GM21528 (cell line): ENCODE measurements around the gene KCTD21.

Source experiments
- ATAC-seq: cut with Tn5 transposase; IDR thresholded peaks from one replicate; pipeline ENCODE4 v1.9.1; 2021; ENCODE audit warnings: mild to moderate bottlenecking, moderate library complexity; ENCODE audit not compliant: unreplicated experiment, low FRiP score

The KCTD21 gene

GRCh38 chr11:78219493-78220217 is 31.2 kb upstream of the KCTD21 start:
- no peak for ATAC-seq

DNA sequence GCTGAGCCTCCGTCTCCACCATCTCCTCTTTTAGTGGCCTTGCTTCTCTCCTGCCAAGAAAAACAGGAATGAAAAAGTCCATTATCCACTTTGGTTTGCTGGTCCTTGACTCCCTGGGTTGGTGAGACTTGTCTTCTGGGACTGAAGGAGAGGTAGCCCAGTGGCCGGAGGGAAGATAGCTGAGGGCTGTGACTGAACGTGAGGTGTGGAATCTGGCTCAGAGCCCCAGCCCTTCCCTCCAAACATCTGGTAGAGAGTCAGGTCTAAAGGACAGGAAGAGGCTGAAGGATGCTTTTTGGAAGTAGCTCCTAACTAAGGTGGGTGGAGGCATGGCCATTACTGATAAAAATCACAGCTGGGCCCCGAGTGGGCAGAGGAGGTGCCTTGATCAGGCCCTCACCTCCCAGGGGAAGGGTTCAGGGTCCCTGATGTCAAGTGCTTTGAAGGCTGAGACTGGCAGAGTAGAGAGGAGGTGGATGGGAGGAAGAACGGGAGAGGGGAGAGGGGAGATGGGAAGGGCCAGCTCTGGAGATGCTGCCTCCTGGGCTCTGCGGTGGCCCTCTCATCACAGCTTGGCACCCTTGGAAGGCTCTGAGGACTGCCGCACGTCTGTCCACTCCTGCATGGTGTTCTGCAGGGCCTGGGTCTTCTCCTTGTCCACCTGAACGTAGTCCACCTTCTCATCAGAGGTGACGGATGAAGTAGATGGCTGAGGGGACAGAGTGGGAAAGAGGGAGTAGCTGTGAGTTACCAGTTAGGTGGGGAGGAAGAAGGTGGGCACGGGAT is 30.5 kb upstream of the KCTD21 start:
- ATAC-seq = no peak

DNA sequence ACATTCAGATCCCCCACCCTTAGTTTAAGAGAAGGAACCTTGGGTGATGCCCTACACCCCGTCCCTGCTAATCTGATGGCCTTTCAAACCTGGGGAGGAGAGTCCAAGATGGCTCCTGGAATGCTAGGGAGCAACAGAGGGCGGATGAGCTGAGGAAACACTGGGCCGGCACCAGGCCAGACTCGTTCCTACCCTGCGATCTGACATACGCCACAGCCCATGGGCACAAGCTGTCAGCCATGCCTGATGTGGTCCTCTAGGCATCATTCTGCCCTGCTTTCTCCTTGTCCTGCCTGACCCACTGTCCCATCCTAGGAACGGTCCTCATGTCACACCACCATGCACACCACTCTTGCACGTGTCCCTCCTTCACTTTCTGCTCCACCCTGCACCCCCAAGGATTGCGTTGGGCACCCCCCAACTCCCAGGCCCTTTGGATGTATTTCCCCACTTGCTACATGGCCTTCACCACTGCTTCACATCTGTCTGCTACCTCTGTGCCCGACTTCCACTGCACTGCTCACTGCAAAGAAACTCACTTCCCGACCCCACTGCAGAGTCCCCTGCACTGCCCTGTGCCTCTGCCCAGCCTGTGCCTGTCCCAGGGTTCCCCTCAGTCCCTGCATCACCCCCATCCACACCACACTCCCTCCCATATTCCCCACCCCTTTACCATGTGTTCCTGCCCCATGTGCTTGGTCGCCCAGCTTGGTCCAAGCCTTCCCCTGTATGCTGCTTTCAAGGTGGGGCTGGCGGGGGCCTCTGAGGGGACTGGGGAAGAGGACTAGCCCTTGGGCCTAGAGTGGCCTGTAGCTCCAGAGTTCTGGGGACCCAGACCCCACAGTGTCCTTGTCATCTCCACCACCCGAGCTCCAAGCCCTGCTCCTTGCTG is 29.5 kb upstream of the KCTD21 start:
- ATAC-seq = no peak

DNA sequence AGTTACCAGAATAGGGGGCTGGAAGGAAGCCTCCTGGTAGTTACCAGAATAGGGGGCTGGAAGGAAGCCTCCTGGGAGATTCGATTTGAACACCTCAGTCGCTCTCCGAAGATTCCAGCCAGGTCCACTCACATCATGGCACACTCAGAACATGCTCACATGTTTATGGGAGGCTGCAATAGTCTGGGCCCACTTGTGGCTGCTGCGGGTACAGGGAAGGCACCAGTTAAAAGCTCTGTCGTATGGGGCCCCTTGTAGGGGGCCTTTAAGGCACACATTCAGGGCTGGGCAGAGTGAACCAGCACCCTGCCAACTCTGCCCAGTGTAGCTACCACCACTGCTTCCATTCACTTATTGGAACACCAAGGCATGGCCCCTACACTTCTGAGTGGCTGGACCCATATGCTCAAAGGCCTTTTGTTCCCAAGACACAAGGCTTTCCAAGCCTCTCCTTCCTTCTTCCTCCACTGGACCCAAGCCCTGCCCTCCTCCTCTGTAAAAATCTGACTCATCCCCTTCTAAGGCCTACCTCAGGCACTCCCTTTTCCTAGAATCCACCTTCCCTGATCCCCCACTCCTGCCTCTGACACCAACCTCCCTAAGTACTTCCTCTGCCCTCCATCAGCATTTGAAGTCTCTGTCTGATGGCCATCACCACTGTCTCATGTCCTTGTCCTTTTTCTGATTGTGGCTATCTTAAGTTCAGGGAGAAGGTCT is 28.3 kb upstream of the KCTD21 start:
- ATAC-seq = no peak

- no peak for ATAC-seq
Measured at GRCh38 chr11:78216021-78216420, 27.6 kb upstream of the KCTD21 start.

- ATAC-seq = no peak
Measured at GRCh38 chr11:78214331-78215194, 26.1 kb upstream of the KCTD21 start.

- ATAC-seq = no peak
Measured at GRCh38 chr11:78213526-78214330, 25.3 kb upstream of the KCTD21 start.

DNA sequence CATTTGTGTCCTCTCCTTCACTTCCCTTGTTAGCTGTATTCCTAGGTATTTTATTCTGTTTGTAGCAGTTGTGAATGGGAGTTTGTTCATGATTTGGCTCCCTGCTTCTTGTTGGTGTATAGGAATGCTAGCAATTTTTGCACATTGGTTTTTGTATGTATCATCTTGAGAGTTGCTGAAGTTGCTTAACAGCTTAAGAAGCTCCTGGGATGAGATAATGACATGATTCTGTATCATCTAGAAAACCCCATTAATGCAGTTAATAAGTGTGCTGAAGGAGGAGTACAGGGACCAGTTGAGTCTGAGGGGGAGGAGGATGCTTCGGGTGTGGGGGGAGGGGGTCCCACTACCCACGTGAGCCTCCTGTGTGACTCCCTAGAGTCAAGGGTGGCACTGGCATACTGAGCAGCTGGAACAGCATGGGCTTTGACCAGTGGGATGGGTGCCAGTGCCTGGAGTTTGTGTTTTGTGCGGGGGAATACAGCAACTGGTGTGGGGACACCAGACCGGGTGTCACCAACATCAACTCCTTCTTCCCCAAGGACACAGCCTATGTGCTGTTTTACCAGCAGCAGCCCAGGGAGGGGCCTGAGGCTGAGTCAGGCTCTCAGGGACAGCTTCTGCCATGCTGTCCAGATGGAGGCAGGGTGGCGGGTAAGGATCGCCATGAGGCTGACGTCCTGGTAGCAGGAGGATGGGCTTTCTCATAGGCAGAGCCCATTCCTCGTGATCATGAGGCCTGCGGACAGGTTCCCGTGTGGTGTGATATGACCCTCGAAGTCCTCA is 24.4 kb upstream of the KCTD21 start:
- ATAC-seq = no peak

DNA sequence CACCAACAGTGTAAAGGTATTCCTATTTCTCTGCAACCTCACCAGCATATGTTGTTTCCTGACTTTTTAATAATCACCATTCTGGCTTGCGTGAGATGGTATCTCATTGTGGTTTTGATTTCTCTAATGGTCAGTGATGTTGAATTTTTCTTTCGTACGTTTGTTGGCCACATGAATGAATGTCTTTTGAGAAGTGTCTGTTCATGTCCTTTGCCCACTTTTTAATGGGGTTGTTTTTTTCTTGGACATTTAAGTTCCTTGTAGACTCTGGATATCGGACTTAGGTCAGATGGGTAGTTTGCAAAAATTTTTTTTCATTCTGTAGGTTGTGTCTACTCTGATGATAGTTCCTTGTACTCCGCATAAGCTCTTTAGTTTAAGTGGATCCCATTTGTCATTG is 23.1 kb upstream of the KCTD21 start:
- ATAC-seq = no peak

DNA sequence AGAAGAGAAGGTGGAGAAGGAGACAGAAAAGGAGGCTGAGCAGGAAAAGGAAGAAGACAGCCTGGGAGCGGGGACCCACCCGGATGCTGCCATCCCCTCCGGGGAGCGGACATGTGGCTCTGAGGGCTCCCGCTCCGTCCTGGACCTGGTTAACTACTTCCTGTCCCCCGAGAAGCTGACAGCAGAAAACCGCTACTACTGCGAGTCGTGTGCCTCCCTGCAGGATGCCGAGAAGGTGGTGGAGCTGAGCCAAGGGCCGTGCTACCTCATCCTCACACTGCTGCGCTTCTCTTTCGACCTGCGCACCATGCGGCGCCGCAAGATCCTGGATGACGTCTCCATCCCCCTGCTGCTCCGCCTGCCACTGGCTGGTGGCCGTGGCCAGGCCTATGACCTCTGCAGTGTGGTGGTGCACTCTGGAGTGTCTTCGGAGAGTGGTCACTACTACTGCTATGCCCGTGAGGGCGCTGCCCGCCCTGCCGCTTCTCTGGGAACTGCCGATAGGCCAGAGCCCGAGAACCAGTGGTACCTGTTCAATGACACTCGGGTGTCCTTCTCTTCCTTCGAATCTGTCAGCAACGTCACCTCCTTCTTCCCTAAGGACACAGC is 21.7 kb upstream of the KCTD21 start:
- ATAC-seq = no peak

- no peak for ATAC-seq
Measured at GRCh38 chr11:78209478-78209877, 21.1 kb upstream of the KCTD21 start.

DNA sequence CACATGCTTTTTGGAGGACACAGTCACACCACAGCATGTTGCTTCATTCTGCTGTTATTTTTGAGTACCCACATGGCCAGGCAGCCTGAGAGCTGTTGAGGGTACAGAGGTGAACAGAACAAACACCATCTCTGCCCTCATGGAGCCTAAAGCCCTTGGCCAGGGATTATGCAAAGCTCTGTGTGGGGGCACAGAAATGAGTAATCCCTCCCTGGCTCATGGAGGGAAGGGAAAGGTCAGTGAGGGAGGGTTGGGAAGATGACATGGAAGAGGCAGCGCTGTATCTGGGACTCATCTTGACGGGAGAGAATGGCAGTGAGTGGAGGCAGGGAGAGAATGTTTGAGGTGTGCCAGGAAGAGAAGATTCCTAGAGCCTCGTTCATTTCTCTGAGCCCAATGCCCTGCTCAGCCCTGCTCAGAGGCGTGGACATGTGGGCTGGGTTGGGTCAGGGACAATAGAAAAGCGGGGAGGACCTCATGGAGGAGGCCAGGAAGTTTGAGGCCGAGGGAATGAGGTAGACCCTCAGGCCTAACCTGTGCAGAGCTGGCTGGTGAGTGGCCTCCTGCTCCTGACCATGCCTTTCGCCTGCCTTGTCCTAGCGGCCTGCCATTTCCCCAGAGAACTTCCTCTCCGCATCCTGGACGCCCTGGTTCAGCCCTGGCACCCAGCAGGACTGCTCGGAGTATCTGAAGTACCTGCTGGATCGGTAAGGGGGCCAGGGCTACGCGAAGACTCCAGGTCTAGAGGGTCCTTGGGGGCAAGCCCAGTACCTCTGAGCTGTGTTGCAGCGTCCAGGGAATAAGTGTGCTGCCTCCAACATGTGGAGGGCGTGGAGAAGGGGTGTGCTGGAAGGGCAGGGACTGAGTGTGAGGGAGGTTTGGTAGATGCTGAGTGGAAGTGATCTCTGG is 20.1 kb upstream of the KCTD21 start:
- no peak for ATAC-seq

DNA sequence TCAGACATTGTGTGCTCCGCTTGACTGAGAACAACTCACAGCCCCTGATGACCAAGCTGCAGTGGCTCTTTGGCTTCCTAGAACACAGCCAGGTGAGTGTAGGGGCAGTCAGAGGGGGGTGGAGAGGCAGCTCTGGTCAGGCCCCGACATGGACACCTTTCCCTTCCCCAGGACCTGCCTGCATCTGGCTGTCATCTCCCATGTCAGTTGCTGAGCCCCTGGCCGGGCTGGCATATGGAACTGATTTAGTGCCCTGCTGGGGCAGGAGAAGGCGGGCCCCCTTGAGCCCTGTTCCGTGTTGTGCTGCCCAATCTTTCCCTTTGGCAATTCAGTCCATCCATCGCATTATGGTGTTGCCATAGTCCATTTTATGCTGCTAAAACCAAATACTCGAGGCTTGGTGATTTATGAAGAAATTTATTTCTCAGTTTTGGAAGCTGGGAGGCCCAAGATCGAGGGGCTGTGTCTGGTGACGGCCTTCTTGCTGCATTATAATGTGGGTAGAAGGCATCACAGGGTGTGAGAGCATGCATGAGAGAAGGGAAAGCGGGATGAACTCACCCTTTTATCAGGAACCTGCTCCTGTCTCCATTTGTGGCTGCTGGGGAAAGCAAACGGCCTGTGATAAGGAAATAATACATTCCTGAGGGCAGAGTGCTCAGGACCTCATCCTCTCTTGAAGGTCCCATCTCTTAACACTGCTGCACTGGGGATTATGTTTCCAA is 19.3 kb upstream of the KCTD21 start:
- no peak for ATAC-seq

DNA sequence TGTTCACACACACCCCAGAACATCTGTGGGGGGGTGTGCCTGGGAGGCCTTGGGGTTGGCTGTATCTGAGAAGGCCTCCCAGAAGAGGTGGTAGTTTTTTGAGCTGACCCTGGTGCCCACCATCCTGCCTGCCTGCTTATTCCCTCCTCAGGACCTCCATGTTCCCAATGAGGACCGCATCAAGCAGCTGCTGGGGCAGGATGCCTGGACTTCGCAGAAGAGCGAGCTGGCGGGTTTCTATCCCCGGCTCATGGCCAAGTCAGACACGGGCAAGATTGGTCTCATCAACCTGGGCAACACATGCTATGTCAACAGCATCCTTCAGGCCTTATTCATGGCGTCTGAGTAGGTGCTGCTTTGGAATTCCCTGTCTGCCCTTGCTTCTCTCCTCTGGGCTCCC is 17.3 kb upstream of the KCTD21 start:
- no peak for ATAC-seq

GRCh38 chr11:78205256-78205655 is 16.8 kb upstream of the KCTD21 start:
- ATAC-seq = no peak

DNA sequence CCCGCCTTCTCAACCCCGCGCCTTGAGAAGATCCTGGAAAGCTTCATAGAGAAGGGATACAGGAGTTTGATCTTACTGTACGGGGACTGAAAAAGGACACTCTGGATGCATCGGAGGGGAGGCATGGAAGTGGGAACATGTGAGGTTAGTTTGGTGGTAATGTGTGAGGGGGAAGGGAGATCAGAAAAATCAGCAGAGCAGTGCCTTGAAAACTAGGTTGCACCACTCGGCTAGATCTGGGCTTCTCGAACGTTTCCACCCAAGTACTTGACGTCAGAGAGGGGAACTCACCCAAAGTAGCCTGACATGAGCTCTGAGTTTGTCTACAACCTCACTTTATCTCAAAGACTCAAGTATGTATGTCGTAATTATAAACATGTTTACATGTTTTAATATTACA is 14.8 kb upstream of the KCTD21 start:
- no peak for ATAC-seq
